GM12878 (cell line): ENCODE results near the gene MANEAL. TPM values are rescaled to one million over a fixed set of nuclear protein-coding genes. Genes with fewer than 3 reads are reported as not detected.

Experiments used
- ATAC-seq: fragments of 200-7000 bp; cut with Tn5 transposase; 3 replicates; pipeline ENCODE4 v1.9.1; 2020; ENCODE audit warnings: mild to moderate bottlenecking, moderate library complexity
- BruUV-seq: library from RNA; stranded (reverse); fragments of 400-500 nt; replicated peaks from 2 replicates; lab custom pipeline; 2021; lab: Mats Ljungman, UMichigan
- CTCF ChIA-PET: fragments of 300-600 bp; sonication (Branson Sonifier 250); formaldehyde crosslinking; extraction: SDS; loops from one replicate; lab custom pipeline; 2021; ENCODE audit warnings: inconsistent platforms; lab: Yijun Ruan, JAX
- POLR2A ChIA-PET: fragments of 350-600 bp; formaldehyde crosslinking; extraction: SDS; loops from one replicate; lab custom pipeline; 2021; ENCODE audit warnings: inconsistent platforms; lab: Charles Lee
- RAD21 ChIA-PET: fragments of 300-600 bp; sonication (Branson Sonifier 250); formaldehyde crosslinking; loops from one replicate; lab custom pipeline; 2023; ENCODE audit warnings: antibody characterized with exemption; ENCODE audit not compliant: unreplicated experiment; lab: Charles Lee
- SMC1A ChIA-PET: fragments of 300-600 bp; sonication (Branson Sonifier 250); formaldehyde crosslinking; loops from one replicate; lab custom pipeline; 2023; ENCODE audit not compliant: unreplicated experiment, uncharacterized antibody; lab: Charles Lee
- DNase-seq: peaks from one replicate; pipeline ENCODE4 v3.0.0-alpha.2; 2011; ENCODE audit warnings: low read depth, low spot score
- FAIRE-seq: peaks from 3 replicates; lab custom pipeline; 2011; peaks lifted over from hg19 to GRCh38; lab: Jason Lieb, UNC
- H2AFZ ChIP-seq: 2 replicates; pipeline ENCODE4 v1.6.0; 2011; ENCODE audit warnings: low read depth, low read length, control low read depth; ENCODE audit not compliant: control insufficient read depth
- H3K27ac ChIP-seq: 2 replicates; pipeline ENCODE4 v1.5.1; 2011; ENCODE audit warnings: control low read depth; ENCODE audit not compliant: control insufficient read depth, insufficient read depth
- H3K27me3 ChIP-seq, 2 experiments: replicated peaks in 1 of 2; 2 replicates each; pipeline versions ENCODE4 v1.6.0 to v1.6.1; 2011; ENCODE audit warnings: low read length in 1 of 2; ENCODE audit not compliant: control insufficient read depth in 2 of 2, insufficient read depth in 2 of 2
- H3K36me3 ChIP-seq, 2 experiments: 2 replicates each; pipeline ENCODE4 v1.5.1; 2011; ENCODE audit warnings: low read length in 1 of 2; ENCODE audit not compliant: control insufficient read depth in 2 of 2, insufficient read depth in 2 of 2
- H3K4me1 ChIP-seq: 2 replicates; pipeline ENCODE4 v1.6.1; 2011; ENCODE audit warnings: mild to moderate bottlenecking, low read length, moderate library complexity, mixed read lengths; ENCODE audit not compliant: control insufficient read depth, insufficient read depth
- H3K4me2 ChIP-seq: 2 replicates; pipeline ENCODE4 v1.6.0; 2011; ENCODE audit warnings: control low read depth; ENCODE audit not compliant: control insufficient read depth, insufficient read depth
- H3K4me3 ChIP-seq: fragments of 200-600 bp; sonication (generic); 2 replicates; pipeline ENCODE4 v1.5.1; 2016
- H3K79me2 ChIP-seq: 2 replicates; pipeline ENCODE4 v1.6.0; 2011; ENCODE audit warnings: low read length; ENCODE audit not compliant: control insufficient read depth, insufficient read depth
- H3K9ac ChIP-seq: 2 replicates; pipeline ENCODE4 v1.8.0; 2011; ENCODE audit warnings: low read length, control low read depth, mixed read lengths; ENCODE audit not compliant: control insufficient read depth, insufficient read depth
- H3K9me3 ChIP-seq: replicated peaks from 3 replicates; pipeline ENCODE4 v1.5.1; 2011; ENCODE audit warnings: mild to moderate bottlenecking, low read length; ENCODE audit not compliant: control insufficient read depth, insufficient read depth
- H4K20me1 ChIP-seq: 2 replicates; pipeline ENCODE4 v1.6.0; 2011; ENCODE audit not compliant: control insufficient read depth, insufficient read depth
- BCL3 ChIP-seq: IDR thresholded peaks from 2 replicates; pipeline ENCODE4 v1.6.1; 2011; ENCODE audit warnings: borderline replicate concordance, low read depth, mild to moderate bottlenecking, moderate library complexity, low read length; ENCODE audit not compliant: insufficient read depth, poor library complexity, severe bottlenecking
- BRCA1 ChIP-seq: IDR thresholded peaks from 2 replicates; pipeline ENCODE4 v1.6.1; 2011; ENCODE audit warnings: low read depth, low read length, improper control_type of control experiment
- ELK1 ChIP-seq: IDR thresholded peaks from 2 replicates; pipeline ENCODE4 v1.6.1; 2012; ENCODE audit warnings: low read depth, low read length, improper control_type of control experiment
- FOS ChIP-seq: IDR thresholded peaks from 3 replicates; pipeline ENCODE4 v1.6.1; 2011; ENCODE audit warnings: borderline replicate concordance; ENCODE audit not compliant: insufficient read length; ENCODE audit errors: extremely low read depth
- GATAD2B ChIP-seq: fragments of 450-650 bp; conservative IDR thresholded peaks from 2 replicates; pipeline ENCODE4 v1.6.1; 2017; ENCODE audit warnings: low read depth, mild to moderate bottlenecking, moderate library complexity
- LARP7 ChIP-seq: fragments of 450-650 bp; IDR thresholded peaks from 2 replicates; pipeline ENCODE4 v1.6.1; 2017; ENCODE audit warnings: mild to moderate bottlenecking
- SMAD5 ChIP-seq: IDR thresholded peaks from 2 replicates; pipeline ENCODE4 v1.6.1; 2016; ENCODE audit warnings: antibody characterized with exemption, low read depth
- SMC3 ChIP-seq: IDR thresholded peaks from 2 replicates; pipeline ENCODE4 v1.6.1; 2011; ENCODE audit warnings: low read length, improper control_type of control experiment, borderline replicate concordance
- TAF1 ChIP-seq: IDR thresholded peaks from 2 replicates; pipeline ENCODE4 v1.6.1; 2011; ENCODE audit warnings: mild to moderate bottlenecking, low read depth, low read length, borderline replicate concordance
- TCF12 ChIP-seq: IDR thresholded peaks from 2 replicates; pipeline ENCODE4 v1.6.1; 2011; ENCODE audit warnings: low read depth, mild to moderate bottlenecking, low read length
- WRNIP1 ChIP-seq: IDR thresholded peaks from 2 replicates; pipeline ENCODE4 v1.6.1; 2011; ENCODE audit warnings: low read depth, low read length, improper control_type of control experiment, borderline replicate concordance
- ZNF24 ChIP-seq: fragments of 450-650 bp; IDR thresholded peaks from 2 replicates; pipeline ENCODE4 v1.6.1; 2017; ENCODE audit warnings: antibody characterized with exemption, mild to moderate bottlenecking
- WGBS: methylation state at CpG from one replicate; pipeline ENCODE4 v1.1.6; 2016; ENCODE audit warnings: low lambda C conversion rate; ENCODE audit not compliant: insufficient replicate concordance, insufficient coverage; ENCODE audit errors: missing lambda C conversion rate; 5-methylcytosine and 5-hydroxymethylcytosine counted together
- in situ Hi-C: fragments of 300-500 bp; cut with MboI; formaldehyde crosslinking; loops from 9 replicates; pipeline ENCODE4 v1.14.3; 2018; ENCODE audit warnings: mixed read lengths
- intact Hi-C: fragments of 100-400 bp; cut with micrococcal nuclease; formaldehyde crosslinking; loops from one replicate; pipeline ENCODE4 v1.14.2; 2022; ENCODE audit not compliant: unreplicated experiment
- polyA plus RNA-seq, 11 experiments: library from polyadenylated mRNA; depleted of rRNA in 4 of 11; unstranded in 6 of 11; stranded (reverse) in 5 of 11; fragments of >200 nt; fragmentation: Nextera tagmentation in 4 of 11; fragmentation: Illumina TruSeq in 1 of 11; extraction: Ambion mirVana in 4 of 11; extraction: Trizol in 1 of 11; gene quantifications; 1 replicate in 1 of 11; 2 replicates in 10 of 11; pipeline versions ENCODE4 v1.2.1 to v1.2.3, GENCODE V29; 2011 to 2016; ENCODE audit warnings: inconsistent platforms in 2 of 11, missing spikeins in 2 of 11, low read depth in 1 of 11
- total RNA-seq, 4 experiments: library from RNA; depleted of rRNA in 3 of 4; stranded (reverse); fragments of >200 nt in 3 of 4; fragmentation: Illumina TruSeq in 1 of 4; extraction: Trizol in 1 of 4; gene quantifications; 2 replicates each; pipeline versions ENCODE4 v1.2.1 to v1.2.3, GENCODE V29; 2013 to 2021
- TF ChIP-seq, protein P1 (sequence below): fragments of 450-650 bp; IDR thresholded peaks from 2 replicates; pipeline ENCODE4 v1.6.1; 2017; ENCODE audit warnings: mild to moderate bottlenecking
- TF ChIP-seq, protein P2 (sequence below): IDR thresholded peaks from 2 replicates; pipeline ENCODE4 v1.6.1; 2011; ENCODE audit warnings: low read depth, low read length, improper control_type of control experiment, borderline replicate concordance
- TF ChIP-seq, protein P3 (sequence below): fragments of 450-650 bp; IDR thresholded peaks from 2 replicates; pipeline ENCODE4 v1.6.1; 2018; ENCODE audit warnings: mild to moderate bottlenecking, low read depth, moderate library complexity; ENCODE audit not compliant: partially characterized antibody

The MANEAL gene
- total and polyA plus RNA-seq, 10 of the 15 experiments (the other 5 are each of a cell fraction or from before 2014, with no cell fraction given) = 0.83 to 11.1 (median 5.7) TPM

DNA sequence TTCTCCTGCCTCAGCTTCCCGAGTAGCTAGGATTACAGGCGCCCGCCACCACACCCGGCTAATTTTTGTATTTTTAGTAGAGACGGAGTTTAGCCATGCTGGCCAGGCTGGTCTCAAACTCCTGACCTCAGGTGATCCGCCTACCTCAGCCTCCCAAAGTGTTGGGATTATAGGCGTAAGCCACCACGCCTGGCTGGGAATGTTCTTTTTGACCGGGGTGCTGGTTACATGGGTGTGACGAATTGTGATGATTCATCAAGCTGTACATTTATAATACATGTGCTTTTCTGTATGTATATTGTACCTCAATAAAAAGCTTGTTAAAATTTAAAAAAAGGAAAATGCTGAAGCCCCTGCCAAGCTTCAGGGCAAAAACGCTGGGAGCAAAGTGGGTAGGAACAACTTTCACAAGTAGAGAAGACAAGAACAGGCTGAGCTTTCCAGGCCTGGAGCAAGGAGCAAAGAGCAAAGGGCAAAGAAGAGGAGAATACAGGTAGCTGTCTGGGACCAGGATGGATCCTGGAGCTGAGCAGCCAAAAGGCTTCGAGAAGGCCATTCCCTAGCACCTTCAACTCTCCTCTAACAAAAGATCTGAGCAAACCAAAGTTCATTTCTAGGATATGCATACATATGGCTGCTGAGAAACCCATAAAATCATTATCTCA lies 34.9 kb downstream of the MANEAL start:
- no peak overlapping the region for H2AFZ ChIP-seq
- POLR2A ChIA-PET = interaction anchor here (0.7 kb wide), 1 partner anchor 58 kb away, joined by 3 read pairs; no protein-coding TSS in a partner anchor
- H3K9me3 ChIP-seq = no peaks in the 10 kb centered on the region
- no peaks in the 10 kb centered on the region for H3K4me1 ChIP-seq
- peaks cover under 1 to 24% of the 10 kb centered on the region in 2 experiments for H3K36me3 ChIP-seq
- no peaks in the 10 kb centered on the region for H4K20me1 ChIP-seq
- BruUV-seq = no TSS peak
- intact Hi-C loops (no loop called here), in situ Hi-C loops (no loop called here)
- no peak overlapping the region for H3K4me3 ChIP-seq
- no peak for ATAC-seq
- RAD21 ChIA-PET = interaction anchor here (0.6 to 1.7 kb wide), 2 partner anchors 12 to 31 kb away, joined by 3 to 4 read pairs; partner anchors contain the start of gene MTF1
- no peak for FAIRE-seq
- no peak for DNase-seq
- H3K9ac ChIP-seq = no peak overlapping the region
- SMC1A ChIA-PET = interaction anchor here (0.6 to 1.1 kb wide), 2 partner anchors 12 to 78 kb away, joined by 3 to 5 read pairs; no protein-coding TSS in a partner anchor
- H3K27ac ChIP-seq = no peak overlapping the region
- no peak overlapping the region for H3K4me2 ChIP-seq
- 93% methylated on average over 12 of the region's 12 CpGs for WGBS
- no peaks in the 10 kb centered on the region for H3K27me3 ChIP-seq
- CTCF ChIA-PET = no interaction called here
- H3K79me2 ChIP-seq = no peaks in the 10 kb centered on the region
- no peak for TF ChIP-seq LARP7
- TF ChIP-seq ZNF24 = no peak
- TF ChIP-seq TCF12 = no peak
- no peak for TF ChIP-seq TAF1
- no peak for TF ChIP-seq WRNIP1
- no peak for TF ChIP-seq SMC3
- no peak for TF ChIP-seq ELK1
- TF ChIP-seq GATAD2B = no peak
- no peak for TF ChIP-seq FOS
- TF ChIP-seq, protein P1, sequence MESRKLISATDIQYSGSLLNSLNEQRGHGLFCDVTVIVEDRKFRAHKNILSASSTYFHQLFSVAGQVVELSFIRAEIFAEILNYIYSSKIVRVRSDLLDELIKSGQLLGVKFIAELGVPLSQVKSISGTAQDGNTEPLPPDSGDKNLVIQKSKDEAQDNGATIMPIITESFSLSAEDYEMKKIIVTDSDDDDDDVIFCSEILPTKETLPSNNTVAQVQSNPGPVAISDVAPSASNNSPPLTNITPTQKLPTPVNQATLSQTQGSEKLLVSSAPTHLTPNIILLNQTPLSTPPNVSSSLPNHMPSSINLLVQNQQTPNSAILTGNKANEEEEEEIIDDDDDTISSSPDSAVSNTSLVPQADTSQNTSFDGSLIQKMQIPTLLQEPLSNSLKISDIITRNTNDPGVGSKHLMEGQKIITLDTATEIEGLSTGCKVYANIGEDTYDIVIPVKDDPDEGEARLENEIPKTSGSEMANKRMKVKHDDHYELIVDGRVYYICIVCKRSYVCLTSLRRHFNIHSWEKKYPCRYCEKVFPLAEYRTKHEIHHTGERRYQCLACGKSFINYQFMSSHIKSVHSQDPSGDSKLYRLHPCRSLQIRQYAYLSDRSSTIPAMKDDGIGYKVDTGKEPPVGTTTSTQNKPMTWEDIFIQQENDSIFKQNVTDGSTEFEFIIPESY = no peak
- TF ChIP-seq, protein P2, sequence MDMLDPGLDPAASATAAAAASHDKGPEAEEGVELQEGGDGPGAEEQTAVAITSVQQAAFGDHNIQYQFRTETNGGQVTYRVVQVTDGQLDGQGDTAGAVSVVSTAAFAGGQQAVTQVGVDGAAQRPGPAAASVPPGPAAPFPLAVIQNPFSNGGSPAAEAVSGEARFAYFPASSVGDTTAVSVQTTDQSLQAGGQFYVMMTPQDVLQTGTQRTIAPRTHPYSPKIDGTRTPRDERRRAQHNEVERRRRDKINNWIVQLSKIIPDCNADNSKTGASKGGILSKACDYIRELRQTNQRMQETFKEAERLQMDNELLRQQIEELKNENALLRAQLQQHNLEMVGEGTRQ = no peak
- no peak for TF ChIP-seq BCL3
- TF ChIP-seq, protein P3, sequence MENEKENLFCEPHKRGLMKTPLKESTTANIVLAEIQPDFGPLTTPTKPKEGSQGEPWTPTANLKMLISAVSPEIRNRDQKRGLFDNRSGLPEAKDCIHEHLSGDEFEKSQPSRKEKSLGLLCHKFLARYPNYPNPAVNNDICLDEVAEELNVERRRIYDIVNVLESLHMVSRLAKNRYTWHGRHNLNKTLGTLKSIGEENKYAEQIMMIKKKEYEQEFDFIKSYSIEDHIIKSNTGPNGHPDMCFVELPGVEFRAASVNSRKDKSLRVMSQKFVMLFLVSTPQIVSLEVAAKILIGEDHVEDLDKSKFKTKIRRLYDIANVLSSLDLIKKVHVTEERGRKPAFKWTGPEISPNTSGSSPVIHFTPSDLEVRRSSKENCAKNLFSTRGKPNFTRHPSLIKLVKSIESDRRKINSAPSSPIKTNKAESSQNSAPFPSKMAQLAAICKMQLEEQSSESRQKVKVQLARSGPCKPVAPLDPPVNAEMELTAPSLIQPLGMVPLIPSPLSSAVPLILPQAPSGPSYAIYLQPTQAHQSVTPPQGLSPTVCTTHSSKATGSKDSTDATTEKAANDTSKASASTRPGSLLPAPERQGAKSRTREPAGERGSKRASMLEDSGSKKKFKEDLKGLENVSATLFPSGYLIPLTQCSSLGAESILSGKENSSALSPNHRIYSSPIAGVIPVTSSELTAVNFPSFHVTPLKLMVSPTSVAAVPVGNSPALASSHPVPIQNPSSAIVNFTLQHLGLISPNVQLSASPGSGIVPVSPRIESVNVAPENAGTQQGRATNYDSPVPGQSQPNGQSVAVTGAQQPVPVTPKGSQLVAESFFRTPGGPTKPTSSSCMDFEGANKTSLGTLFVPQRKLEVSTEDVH = no peak
- TF ChIP-seq BRCA1 = no peak
- no peak for TF ChIP-seq SMAD5
